ENCODE data around the gene STAMBPL1. TPM values are rescaled to one million over a fixed set of nuclear protein-coding genes. Genes with fewer than 3 reads are reported as not detected.

Gene STAMBPL1
- total RNA-seq, 1 donor from 2014 or later, result 1.5 TPM

GRCh38 chr10:88913788-88914187 lies 33.7 kb downstream of the STAMBPL1 start:
- Mint-ChIP-seq H3K27ac (ENCODE audit: unreplicated experiment) (no peak overlapping the region), H3K36me3 (ENCODE audit: low read depth, unreplicated experiment) (no peaks in the 10 kb centered on the region), H3K4me3 (ENCODE audit: unreplicated experiment) (no peak overlapping the region), H3K9me3 (ENCODE audit: unreplicated experiment) (no peaks in the 10 kb centered on the region), H3K4me1 (ENCODE audit: low read depth, unreplicated experiment) (no peaks in the 10 kb centered on the region), H3K27me3 (ENCODE audit: low read depth, unreplicated experiment) (peaks cover 3% of the 10 kb centered on the region)
- H3K9ac ChIP-seq (ENCODE audit: low read length), result no peak overlapping the region
- no peak overlapping the region for H3K4me2 ChIP-seq (ENCODE audit: low read length)
- peaks cover 3% of the 10 kb centered on the region for H3K36me3 ChIP-seq (ENCODE audit: insufficient read depth, low read length)
- no peak overlapping the region for H2AFZ ChIP-seq (ENCODE audit: low read depth, low read length)
- no peak for DNase-seq (ENCODE audit: low read depth)
- H3K27ac ChIP-seq (ENCODE audit: low read depth, low read length), result no peak overlapping the region
- H3K27me3 ChIP-seq (ENCODE audit: insufficient read depth, low read length), result no peaks in the 10 kb centered on the region
- H3K9me3 ChIP-seq (ENCODE audit: insufficient read depth, low read depth, low read length), result no peaks in the 10 kb centered on the region
- H3K4me1 ChIP-seq (ENCODE audit: insufficient read depth, low read length), result no peaks in the 10 kb centered on the region
- H4K20me1 ChIP-seq (ENCODE audit: insufficient read depth, low read length), result no peaks in the 10 kb centered on the region
- H3K79me2 ChIP-seq (ENCODE audit: insufficient read depth, low read length), result no peaks in the 10 kb centered on the region
- peak; percentile 37 for FAIRE-seq
- H3K4me3 ChIP-seq (ENCODE audit: insufficient read depth, low read depth, low read length), result no peak overlapping the region
- TF ChIP-seq EZH2 (IDR thresholded peaks at IDR 0.05; ENCODE audit: insufficient read depth, low read length) (no peak), CTCF (IDR thresholded peaks at IDR 0.05; ENCODE audit: insufficient read depth, low read depth, low read length) (no peak)

GRCh38 chr10:88915781-88916180 lies 35.7 kb downstream of the STAMBPL1 start:
- H3K4me3 ChIP-seq (ENCODE audit: insufficient read depth, low read depth, low read length), result no peak overlapping the region
- no peaks in the 10 kb centered on the region for H4K20me1 ChIP-seq (ENCODE audit: insufficient read depth, low read length)
- H3K9me3 ChIP-seq (ENCODE audit: insufficient read depth, low read depth, low read length), result no peaks in the 10 kb centered on the region
- no peaks in the 10 kb centered on the region for H3K4me1 Mint-ChIP-seq (ENCODE audit: low read depth, unreplicated experiment)
- H3K4me3 Mint-ChIP-seq (ENCODE audit: unreplicated experiment), result no peak overlapping the region
- DNase-seq (ENCODE audit: low read depth) (no peak), FAIRE-seq (no peak)
- H3K36me3 Mint-ChIP-seq (ENCODE audit: low read depth, unreplicated experiment), result no peaks in the 10 kb centered on the region
- no peak overlapping the region for H3K9ac ChIP-seq (ENCODE audit: low read length)
- H3K27me3 ChIP-seq (ENCODE audit: insufficient read depth, low read length), result no peaks in the 10 kb centered on the region
- no peak overlapping the region for H3K4me2 ChIP-seq (ENCODE audit: low read length)
- no peaks in the 10 kb centered on the region for H3K4me1 ChIP-seq (ENCODE audit: insufficient read depth, low read length)
- H3K9me3 Mint-ChIP-seq (ENCODE audit: unreplicated experiment), result no peaks in the 10 kb centered on the region
- H3K27me3 Mint-ChIP-seq (ENCODE audit: low read depth, unreplicated experiment), result peaks cover 3% of the 10 kb centered on the region
- H3K27ac Mint-ChIP-seq (ENCODE audit: unreplicated experiment), result no peak overlapping the region
- peaks cover 3% of the 10 kb centered on the region for H3K36me3 ChIP-seq (ENCODE audit: insufficient read depth, low read length)
- TF ChIP-seq CTCF (IDR thresholded peaks at IDR 0.05; ENCODE audit: insufficient read depth, low read depth, low read length) (no peak), EZH2 (IDR thresholded peaks at IDR 0.05; ENCODE audit: insufficient read depth, low read length) (no peak)
- no peaks in the 10 kb centered on the region for H3K79me2 ChIP-seq (ENCODE audit: insufficient read depth, low read length)
- no peak overlapping the region for H3K27ac ChIP-seq (ENCODE audit: low read depth, low read length)
- H2AFZ ChIP-seq (ENCODE audit: low read depth, low read length), result no peak overlapping the region

- H3K4me1 Mint-ChIP-seq (ENCODE audit: low read depth, unreplicated experiment), result no peaks in the 10 kb centered on the region
- Histone ChIP-seq H3K27ac (ENCODE audit: low read depth, low read length) (no peak overlapping the region), H3K4me1 (ENCODE audit: insufficient read depth, low read length) (no peaks in the 10 kb centered on the region), H3K27me3 (ENCODE audit: insufficient read depth, low read length) (no peaks in the 10 kb centered on the region), H3K79me2 (ENCODE audit: insufficient read depth, low read length) (no peaks in the 10 kb centered on the region), H3K4me3 (ENCODE audit: insufficient read depth, low read depth, low read length) (no peak overlapping the region), H2AFZ (ENCODE audit: low read depth, low read length) (no peak overlapping the region), H3K9ac (ENCODE audit: low read length) (no peak overlapping the region), H3K4me2 (ENCODE audit: low read length) (no peak overlapping the region), H3K36me3 (ENCODE audit: insufficient read depth, low read length) (peaks cover 3% of the 10 kb centered on the region), H4K20me1 (ENCODE audit: insufficient read depth, low read length) (no peaks in the 10 kb centered on the region), H3K9me3 (ENCODE audit: insufficient read depth, low read depth, low read length) (no peaks in the 10 kb centered on the region)
- DNase-seq (ENCODE audit: low read depth), result no peak
- H3K27ac Mint-ChIP-seq (ENCODE audit: unreplicated experiment), result no peak overlapping the region
- FAIRE-seq, result no peak
- no peaks in the 10 kb centered on the region for H3K9me3 Mint-ChIP-seq (ENCODE audit: unreplicated experiment)
- no peak overlapping the region for H3K4me3 Mint-ChIP-seq (ENCODE audit: unreplicated experiment)
- peaks cover 3% of the 10 kb centered on the region for H3K27me3 Mint-ChIP-seq (ENCODE audit: low read depth, unreplicated experiment)
- no peaks in the 10 kb centered on the region for H3K36me3 Mint-ChIP-seq (ENCODE audit: low read depth, unreplicated experiment)
- TF ChIP-seq CTCF (IDR thresholded peaks at IDR 0.05; ENCODE audit: insufficient read depth, low read depth, low read length) (no peak), EZH2 (IDR thresholded peaks at IDR 0.05; ENCODE audit: insufficient read depth, low read length) (no peak)
Observed at GRCh38 chr10:88916231-88916630, 36.2 kb downstream of the STAMBPL1 start.

All from astrocyte (in vitro differentiated cells and primary cell).